ENCODE data around the gene SRSF2.
"Not testable (repeated sequence)": the region's sequence is repeated elsewhere in the genome, so short reads cannot be mapped to it uniquely, and the experiment has no call there.

SRSF2 gene

GRCh38 chr17:76737082-76737675, at the start of gene SRSF2:
Gene SRSF2, minus strand, starts transcription at chr17:76737331. Its CDS starts 171 bp downstream, at chr17:76737160.
- peak; percentile 99 for DNase-seq (ENCODE audit: low read depth)

GRCh38 chr17:76784926-76785325, 47.8 kb upstream of the SRSF2 start:
- no peak for DNase-seq (ENCODE audit: low read depth)

GRCh38 chr17:76783146-76783545, 46.0 kb upstream of the SRSF2 start:
- DNase-seq (ENCODE audit: low read depth), result no peak

- DNase-seq (ENCODE audit: low read depth), result no peak
These were observed 44.2 kb upstream of the SRSF2 start for GRCh38 chr17:76781056-76781982.

- no peak for DNase-seq (ENCODE audit: low read depth)
These were observed 38.0 kb upstream of the SRSF2 start for GRCh38 chr17:76775021-76775600.

GRCh38 chr17:76772842-76773525, 35.9 kb upstream of the SRSF2 start:
- peak; percentile 32 for DNase-seq (ENCODE audit: low read depth)

GRCh38 chr17:76758570-76758969, 21.4 kb upstream of the SRSF2 start:
- DNase-seq (ENCODE audit: low read depth), result no peak

- no peak for DNase-seq (ENCODE audit: low read depth)
These were observed 20.1 kb upstream of the SRSF2 start for GRCh38 chr17:76757256-76757655.

- DNase-seq (ENCODE audit: low read depth), result no peak
These were observed 18.2 kb upstream of the SRSF2 start for GRCh38 chr17:76755285-76755684.

- no peak for DNase-seq (ENCODE audit: low read depth)
These were observed 16.2 kb upstream of the SRSF2 start for GRCh38 chr17:76753061-76753961.

GRCh38 chr17:76752006-76752405, 14.9 kb upstream of the SRSF2 start:
- no peak for DNase-seq (ENCODE audit: low read depth)

- no peak for DNase-seq (ENCODE audit: low read depth)
These were observed 14.4 kb upstream of the SRSF2 start for GRCh38 chr17:76751416-76751993.

- DNase-seq (ENCODE audit: low read depth), result no peak
These were observed 11.5 kb upstream of the SRSF2 start for GRCh38 chr17:76748657-76749056.

- DNase-seq (ENCODE audit: low read depth), result no peak
These were observed 10.7 kb upstream of the SRSF2 start for GRCh38 chr17:76747716-76748363.

GRCh38 chr17:76745785-76746184, 8.7 kb upstream of the SRSF2 start:
- not testable (repeated sequence) for DNase-seq (ENCODE audit: low read depth)

- no peak for DNase-seq (ENCODE audit: low read depth)
These were observed 7.6 kb upstream of the SRSF2 start for GRCh38 chr17:76744747-76745146.

- DNase-seq (ENCODE audit: low read depth), result no peak
These were observed 5.8 kb upstream of the SRSF2 start for GRCh38 chr17:76742958-76743357.

- no peak for DNase-seq (ENCODE audit: low read depth)
These were observed 3.4 kb upstream of the SRSF2 start for GRCh38 chr17:76740329-76741118.

GRCh38 chr17:76739568-76740115, 2.5 kb upstream of the SRSF2 start:
- DNase-seq (ENCODE audit: low read depth), result not testable (repeated sequence)

Measured in stimulated activated CD8-positive, alpha-beta memory T cell treated with anti-CD3 and anti-CD28 coated beads, Interleukin-12 subunit alpha, Interleukin-12 subunit beta, amount 100 ng/mL, for 4 hours (primary cell).